Pons (tissue), 1 donor: ENCODE results near the gene ETS1.

Experiments
- DNase-seq: peaks from one replicate; pipeline ENCODE4 v3.0.0-alpha.2; 2016; ENCODE audit warnings: low spot score

Gene ETS1

DNA sequence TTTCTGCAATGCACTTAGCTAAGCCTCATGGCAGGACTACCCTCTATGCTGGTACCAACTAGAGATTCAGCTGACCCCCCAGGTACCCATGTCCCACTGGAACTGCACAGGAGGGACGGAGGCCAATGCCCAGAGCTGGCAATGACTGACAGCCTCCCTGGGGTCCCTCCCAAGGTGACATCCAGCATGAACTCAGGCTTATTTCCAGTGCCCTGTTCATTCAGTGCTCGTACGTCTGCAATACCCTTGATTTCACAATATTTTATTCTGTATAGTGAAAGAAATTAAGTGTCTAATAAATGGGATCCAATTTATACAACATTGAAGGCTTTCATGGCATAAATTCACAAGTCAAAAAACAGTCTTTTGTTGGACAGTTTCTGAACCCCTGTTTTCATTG lies 20.2 kb downstream of the ETS1 start:
- DNase-seq, result no peak

DNA sequence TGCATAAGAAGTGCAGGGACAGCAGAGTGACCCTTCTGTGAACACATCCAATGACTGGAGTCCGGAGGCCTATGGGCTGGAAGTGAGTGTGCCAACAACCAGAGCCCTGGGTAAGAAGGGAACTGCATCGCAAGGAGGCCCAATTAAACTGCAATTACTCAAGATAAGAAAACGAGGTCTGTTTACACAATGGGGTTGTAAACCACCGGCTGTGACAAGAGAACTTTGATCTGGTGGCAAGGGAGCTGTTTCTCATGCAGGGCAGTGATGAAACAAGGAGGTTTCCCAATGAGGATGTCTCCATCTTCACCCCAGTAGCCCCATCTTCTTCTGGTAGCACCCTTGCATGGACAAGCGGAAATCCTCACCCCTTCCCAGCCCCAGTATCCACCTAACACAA lies 21.5 kb downstream of the ETS1 start:
- no peak for DNase-seq

DNA sequence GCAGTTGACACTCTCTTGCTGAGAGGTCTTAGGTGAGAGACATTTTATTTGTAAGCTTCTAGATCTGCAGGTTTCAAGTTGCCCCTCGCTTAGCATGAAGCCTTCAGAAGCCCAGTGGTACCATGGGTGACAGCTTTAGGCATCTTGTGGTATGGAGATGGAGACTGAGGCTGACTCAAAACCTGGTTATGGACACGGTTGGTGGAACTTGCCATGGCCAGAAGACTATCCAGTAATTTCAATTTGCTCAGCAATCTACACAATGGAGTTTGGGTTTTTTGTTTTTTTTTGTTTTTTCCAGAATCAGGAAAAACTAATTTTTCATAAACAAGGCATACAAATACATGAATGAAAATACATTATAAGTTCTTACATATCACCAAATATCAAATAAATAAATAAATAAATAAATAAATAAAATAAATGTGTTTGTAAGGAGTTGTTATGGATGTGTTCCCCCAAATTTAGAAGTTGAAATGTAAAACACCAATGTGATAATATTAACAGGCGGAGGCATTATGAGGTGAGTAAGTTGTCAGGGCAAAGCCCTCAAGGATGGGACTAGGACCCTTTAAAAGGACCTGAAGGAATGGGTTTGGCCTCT lies 22.6 kb downstream of the ETS1 start:
- no peak for DNase-seq

DNA sequence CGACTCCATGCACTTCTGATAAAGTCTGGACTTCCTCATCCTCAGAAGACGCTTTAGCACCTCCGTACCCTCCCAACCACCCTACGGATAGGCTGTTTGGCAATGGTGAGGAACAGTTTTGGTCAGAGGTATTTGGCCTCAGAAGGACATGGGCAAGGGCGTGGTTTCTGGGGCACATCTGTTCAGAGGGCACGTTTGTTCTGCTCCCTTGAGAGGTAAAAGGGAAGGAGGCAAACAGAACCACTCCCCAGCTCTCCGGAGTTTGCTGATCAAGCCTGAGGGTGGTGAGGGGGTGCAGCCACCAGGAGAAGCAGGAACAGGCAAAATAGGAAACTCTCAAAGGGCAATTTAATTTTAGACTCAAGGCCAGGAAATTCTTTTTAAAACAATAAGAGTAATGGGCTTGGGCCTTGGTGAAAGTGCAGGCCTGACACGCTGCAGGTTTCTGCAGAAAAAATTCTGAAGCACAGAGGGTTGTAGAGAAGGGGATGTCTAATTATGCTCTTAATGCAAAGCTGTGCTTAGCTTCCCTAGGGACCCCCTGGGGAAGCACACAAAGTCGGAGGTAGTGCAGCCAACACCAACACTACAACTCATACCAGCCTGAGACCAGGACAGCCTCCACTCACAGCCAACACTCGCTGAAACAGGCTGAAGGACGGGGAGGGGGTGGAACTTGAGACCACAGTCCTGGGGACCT lies 23.3 kb downstream of the ETS1 start:
- DNase-seq, result no peak

DNA sequence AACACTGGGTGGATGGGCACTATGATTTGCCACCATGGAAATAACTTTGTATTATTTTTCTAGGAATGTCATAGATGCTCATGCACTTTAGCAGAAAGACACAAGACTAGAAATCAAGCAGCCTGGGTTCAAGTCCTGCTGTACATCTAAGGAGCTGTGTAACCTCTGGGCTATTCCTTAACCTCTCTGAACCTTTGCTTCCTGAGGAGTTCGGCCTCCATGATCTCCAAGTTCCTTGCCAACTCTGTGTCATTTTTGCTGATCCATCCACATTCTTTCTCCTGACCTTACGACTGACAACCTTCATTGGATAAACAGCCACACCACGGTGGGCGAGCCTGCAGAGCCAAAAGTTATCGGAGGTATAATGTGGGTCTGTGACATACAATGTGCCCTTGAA lies 24.1 kb downstream of the ETS1 start:
- no peak for DNase-seq

DNA sequence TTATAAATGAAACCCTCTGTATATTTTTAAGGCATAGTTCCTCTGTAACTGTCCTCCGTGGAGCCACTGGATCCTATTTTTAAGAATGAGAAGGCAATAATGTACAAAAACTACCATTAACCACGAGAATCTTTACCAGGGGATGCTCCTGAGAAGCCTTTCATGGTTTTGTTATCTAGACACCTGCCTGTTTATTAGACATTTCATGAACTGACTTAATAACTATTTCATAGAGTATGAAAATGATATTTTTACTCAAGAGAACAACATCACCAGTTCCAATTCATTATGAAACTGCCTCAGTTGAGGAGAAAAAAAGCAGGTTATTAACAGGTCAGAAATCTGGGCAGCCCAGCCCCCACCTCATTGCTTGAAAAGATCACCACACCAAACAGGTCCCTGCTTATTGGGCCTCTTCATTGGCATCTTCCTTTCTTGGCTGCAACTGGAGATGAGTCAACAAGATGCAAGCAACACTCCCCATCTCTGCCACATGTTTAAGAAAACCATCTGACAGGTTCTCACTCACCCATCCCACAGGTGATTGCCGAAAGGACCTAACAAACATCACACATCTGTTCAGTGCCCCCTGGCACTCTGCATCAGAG lies 27.8 kb downstream of the ETS1 start:
- DNase-seq, result no peak

DNA sequence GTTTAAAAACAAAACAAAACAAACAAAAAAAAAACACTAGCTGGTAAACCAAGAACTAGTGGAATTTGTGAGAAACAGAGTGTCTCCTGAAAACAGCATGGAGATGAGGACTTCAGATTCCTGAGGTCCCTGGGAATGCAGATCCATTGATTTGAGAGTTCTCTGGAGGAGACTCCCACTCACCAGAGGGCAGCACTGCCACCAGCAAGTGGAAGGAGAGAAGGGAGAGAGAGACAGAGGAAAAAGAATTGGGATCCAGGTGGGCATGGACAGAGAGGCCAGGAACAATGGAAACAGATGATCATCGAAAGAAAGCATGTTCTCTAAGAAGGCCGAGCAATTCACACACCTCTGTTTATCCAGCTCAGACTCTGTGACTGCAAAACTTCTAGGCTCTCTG lies 31.8 kb downstream of the ETS1 start:
- DNase-seq, result peak; percentile 38

DNA sequence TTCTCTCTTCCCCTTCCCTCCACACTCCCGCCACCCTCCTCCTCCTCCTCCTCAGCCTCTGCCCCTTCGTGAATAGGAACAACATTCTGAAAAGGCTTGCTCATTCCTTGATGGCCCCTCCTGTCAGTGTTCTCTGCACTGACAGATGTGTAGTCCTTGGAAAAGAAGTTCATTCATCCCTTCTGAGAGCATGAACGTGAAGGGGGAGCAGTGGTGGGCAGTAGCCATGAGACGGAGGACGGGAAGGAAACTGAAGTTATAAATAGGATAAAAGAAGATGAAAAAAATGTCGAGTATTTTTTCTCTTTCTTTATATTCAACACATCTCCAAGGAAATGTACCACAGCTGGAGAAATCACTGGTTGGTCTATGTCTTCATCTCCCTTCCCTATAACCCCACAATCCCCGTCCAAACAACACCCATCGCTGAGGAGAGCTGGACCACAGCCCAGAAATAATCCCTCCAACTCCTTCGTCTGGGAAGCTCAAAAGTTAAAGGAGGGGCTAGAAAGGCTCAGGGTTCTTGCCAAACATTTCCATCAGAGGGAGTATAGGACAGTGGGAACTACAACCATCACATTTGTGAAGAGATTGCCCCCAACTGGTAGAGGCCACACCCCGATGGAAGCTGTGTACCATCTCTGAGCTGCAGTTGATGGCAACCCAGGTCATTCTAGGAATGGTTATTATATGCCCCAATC lies 33.5 kb downstream of the ETS1 start:
- DNase-seq, result peak; percentile 78

DNA sequence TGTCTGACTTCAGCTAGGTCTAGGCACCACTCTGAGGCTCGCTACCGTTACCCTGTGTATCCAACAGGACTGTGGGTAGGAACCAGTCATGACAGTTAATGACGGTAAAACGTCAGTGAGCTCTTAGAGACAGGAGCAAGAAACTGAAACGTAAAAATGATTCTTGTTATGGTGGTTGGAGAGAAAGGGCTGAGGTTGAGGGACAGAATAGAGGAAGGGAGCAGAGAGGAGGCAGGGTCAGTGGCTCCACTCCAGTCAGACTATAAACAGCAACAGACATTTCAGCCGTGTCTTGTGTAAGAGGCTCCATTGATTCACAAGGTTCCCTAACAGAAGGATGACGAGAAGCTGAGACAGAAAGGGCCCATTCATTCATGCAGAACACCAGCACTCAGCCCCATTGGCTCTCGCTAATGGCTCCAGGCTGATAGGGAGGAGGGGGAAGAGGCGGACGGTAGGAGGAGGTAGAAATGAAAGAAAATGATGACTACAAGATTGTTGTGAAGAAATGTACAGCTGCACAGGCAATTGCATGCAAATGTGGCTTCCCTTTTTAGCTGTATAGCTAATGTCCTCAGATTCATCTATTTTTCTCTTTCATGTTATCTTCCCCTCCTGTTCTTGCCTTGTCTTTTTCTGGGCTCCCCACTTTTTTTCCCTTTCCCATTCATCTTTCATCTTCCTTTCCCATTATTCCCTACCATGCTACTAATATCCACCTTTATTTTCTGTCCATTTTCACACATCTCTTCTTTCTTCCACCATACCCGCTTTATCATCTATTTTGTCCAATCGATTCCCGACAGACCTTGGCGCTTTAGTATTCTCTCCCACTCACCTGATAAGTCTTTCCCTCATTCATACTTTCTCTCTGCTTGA lies 34.3 kb downstream of the ETS1 start:
- peak; percentile 98 for DNase-seq

DNA sequence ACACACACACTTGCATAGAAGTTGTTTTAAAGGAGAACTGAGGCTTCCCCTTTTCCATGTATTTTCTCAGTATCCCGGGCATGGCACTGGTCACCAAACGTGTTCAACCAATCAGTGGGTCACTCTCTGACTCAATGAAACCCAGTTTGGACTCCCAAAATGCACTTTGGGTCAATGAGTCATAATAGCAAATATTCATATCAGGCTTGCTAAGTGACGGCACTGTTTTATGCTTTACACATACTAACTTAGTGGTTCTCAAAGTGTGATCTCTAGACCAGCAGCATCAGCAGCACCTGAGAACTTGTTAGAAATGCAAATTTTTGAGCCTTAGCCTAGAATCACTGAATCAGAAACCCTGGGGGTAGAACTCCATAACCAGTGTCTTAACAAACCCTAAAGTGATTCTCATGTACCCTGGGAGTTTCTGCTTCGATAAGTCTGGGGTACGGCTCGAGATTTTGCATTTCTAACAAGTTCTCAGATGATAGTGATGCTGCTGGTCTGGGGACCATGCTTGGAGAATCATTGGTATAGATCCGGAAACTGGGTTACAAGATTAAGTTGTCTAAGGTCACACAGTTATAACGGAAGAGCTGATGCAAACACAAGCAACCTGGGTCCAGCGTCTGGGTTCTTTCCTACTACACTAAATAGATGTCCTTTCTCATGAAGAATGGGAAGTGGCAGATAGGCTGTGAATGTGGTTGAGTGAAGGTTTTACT lies 35.6 kb downstream of the ETS1 start:
- no peak for DNase-seq

DNA sequence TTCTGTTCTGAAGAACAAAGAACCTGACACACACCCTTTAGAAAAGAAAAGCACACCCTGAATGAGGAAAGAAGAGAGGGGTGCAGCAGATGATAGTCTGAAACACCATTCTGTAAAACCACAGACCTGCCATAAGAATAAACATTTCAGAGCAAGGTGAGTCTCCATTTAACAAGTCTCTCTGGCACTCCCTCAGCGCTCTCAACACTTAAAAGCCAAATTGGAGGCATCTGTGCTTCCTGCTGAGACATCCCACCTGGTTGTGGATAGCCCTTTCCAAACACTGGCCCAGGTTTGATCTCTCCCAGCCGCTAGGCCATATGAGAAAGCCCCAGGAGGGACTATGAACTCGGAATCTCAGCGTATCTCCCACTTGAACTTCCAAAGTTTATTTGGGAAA lies 36.3 kb downstream of the ETS1 start:
- no peak for DNase-seq

DNA sequence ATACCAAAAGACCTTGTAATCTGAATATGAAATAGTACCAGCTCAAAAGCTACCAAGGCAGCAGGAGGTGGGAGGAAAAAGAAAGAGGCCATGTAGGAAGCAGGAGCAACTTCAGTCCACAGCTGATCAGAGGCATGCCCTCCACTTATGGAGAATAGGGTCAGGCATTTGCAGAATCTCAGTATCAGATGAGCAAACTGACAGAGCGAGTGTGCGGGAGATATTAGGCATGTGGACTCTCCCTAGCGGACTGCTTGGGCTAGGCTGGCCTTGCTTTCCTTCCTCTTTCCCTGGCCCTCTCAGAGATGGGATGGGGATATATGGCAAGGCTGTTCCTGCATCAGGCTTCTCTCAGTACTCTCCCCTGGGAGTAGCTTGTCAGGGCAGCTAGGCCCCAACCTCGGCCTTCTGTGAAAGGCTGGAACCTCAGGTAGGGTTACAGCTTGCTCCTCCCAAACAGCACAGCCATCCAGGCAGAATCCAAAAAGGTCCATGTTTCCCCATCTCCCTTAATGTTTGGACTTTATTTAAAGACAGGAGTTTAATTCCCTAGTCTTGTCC lies 37.0 kb downstream of the ETS1 start:
- DNase-seq, result no peak

DNA sequence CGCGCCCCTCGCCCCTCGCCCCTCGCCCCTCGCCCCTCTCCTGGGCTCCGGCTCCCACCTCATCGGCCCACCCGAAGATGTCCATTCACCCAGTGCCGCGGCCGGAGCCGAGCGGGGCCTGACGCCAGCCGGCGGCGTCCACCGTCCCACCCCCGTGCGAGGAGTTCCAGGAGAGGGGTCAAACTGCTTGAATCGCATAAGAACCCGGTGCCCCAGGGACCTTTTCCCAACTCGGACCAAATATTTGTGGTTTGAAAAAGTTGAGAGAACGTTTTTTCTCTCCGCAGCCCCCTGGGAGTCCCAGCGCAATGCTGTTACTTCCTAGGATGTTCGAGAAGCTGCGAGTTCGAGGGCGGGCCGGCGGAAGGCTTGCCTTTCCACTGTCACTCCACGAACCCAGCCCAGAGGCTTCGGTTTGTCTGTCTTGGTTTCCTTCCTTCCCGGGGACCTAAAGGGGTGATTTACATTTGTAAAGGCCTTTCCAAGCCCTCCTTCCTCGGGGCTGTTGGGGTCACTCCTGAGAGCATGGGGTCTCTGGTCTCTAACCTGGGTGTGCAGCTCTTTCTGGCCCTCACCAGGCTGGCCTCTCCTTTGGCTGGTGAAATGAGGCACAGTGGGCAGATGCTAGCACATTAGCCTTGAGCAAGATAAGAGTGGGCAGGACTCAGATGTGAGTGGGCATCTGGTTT lies 38.0 kb downstream of the ETS1 start:
- DNase-seq, result no peak

DNA sequence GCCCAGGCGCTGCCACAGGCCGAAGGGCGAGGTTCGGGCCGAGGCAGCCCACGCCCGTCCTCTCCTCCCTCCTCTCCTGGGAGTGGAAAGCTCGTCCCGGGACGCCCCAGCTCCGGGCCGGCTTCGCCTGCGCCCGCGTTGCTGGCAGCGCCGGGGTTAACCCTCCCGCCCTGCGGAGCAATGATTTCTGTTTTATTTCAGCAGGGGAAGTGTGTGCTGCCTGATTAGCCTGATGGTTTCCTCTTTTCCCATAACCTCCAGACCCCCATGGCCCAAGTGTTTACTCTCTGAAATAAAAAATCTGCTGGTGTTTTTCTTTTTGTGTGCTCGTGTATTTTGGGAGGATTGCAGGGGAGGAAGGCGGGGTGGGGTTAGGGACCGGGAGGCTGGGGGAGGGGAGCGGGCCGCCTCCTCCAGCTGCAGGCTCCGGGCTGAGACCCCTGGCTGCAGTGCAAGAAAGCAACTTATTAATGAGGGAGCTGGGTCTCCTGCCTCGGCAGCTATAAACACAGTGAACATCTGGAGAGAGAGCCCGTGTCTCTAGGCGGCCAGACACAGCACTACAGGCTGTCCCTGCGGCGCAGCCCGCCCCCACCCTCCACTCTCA lies 38.6 kb downstream of the ETS1 start:
- DNase-seq, result no peak

DNA sequence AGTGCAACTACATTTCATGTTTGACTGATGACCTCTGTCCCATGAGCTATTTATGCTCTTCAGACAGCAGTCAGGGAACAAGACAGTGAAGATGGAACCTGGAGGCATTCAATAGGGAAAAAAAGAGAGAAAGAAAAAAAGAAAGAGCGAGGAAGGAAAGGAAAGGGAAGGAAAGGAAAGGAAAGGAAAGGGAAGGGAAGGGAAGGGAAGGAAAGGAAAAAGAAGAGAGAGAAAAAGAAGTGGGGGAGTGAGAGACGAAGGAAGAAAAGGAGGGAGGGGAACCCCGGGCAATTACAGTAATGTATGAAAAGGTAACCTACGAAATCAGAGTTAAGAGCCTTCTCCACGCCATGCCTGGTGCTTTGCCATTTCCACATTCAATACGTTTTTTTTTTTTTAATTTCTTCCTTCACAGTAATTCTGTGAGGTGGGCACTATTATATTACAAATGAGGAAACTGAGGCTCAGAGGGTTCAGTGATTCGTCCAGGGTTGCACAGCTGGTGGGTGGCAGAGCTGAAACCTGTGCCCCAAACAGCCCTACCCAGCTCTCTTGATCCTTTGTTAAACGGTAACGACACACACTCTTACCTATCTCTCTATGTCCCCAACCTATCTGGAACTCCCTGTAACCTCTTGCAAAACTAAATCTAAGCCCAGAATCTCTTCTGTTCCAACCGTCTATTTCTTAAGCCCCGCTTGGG lies 39.3 kb downstream of the ETS1 start:
- DNase-seq, result no peak

DNA sequence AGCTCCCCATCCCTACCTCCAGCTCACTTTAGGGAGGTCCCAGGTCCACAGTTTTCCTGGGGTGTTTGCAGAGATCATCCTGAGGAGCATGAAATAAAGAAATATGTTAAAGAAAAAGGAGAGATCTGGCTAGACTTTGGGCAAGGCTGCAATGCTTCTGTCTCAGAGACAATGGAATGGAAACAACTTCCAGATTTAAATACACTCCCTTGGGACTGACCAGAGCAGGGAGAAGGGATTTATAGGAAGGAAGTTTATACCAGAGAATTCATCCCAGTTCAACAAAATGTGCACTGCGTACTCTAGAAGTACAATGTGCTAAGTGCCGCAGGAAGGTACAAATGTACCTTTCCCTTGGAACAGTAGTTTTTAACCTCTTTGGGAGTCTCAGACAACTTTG lies 40.4 kb downstream of the ETS1 start:
- no peak for DNase-seq

DNA sequence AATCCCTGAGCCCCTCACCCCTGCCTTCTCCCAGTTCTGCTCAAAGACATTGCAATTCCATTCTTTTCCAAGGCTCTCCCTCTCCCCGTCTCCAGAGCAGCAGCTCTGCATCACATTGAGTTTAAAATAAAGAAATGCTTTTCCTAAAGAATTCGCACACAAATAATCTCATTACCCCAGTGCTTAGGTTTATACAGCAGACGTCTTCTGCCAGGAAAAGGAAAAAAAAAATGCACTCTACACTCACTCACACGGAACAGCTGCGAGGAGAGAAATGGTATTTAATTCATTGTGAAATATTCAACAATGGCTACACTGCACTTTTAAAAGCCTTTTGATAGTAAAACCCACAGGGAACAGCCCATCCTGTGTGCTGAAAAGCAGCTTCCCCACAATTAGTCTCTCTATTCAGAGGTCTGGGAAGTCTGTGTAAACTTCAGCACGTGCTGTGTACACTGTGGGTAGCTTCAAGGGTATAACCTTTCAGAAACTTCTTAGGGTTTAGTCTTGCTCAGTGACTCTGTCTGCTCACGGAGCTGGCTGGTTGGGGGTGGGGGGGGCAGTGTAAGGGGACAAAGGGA lies 42.8 kb downstream of the ETS1 start:
- DNase-seq, result no peak

DNA sequence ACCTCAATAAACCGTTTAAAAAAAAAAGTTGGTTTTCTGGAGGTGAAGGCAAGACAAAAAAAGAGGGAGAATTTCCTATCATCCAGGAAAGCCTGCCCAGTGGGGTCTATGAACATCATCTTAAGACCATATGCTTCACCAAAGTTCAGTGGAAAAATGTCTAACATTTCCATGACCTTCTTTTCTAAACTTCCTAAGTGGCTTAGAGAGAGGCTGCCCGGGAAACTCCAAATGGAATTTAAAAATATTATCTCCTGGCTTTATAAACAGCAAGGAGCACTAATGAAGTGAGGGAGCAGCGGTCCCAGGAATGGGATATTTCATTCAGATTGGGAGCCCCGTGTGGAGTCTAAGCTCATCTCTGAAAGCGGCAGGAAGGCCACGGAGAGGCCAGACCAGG lies 46.9 kb downstream of the ETS1 start:
- DNase-seq, result no peak

DNA sequence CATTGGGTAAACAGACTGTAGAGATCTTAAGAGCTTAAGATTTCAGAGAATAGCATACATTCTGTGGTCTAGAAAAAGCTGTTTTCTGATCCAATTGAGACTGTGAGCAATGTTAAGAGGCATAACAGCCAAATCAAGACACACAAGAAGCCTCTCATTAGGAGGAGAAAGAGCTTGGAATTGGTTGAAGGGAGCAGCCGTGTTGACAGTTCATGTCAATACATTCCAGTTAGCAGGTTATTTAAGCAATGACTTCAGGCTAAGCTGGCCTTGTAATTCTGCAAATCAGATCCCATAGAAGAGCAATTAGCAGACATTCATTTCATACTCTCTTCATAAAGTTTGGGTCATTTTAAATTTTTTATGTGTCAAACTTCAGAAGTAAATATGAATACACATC lies 50.9 kb downstream of the ETS1 start:
- DNase-seq, result no peak
